NK-92 treated with Interleukin-12 subunit alpha and Interleukin-12 subunit beta, amount 100 ng/mL, for 24 hours (cell line): ENCODE results near the gene BTBD9.

Source experiments
- DNase-seq: peaks from one replicate; lab custom pipeline; 2025; lab: John Stamatoyannopoulos, UW

The BTBD9 gene

GRCh38 chr6:38341496-38341895 lies 298.2 kb downstream of the BTBD9 start:
- no peak for DNase-seq

- no peak for DNase-seq
Observed at GRCh38 chr6:38339914-38340313, 299.8 kb downstream of the BTBD9 start.

GRCh38 chr6:38337819-38338465 lies 301.8 kb downstream of the BTBD9 start:
- DNase-seq: no peak

- no peak for DNase-seq
Observed at GRCh38 chr6:38336922-38337321, 302.8 kb downstream of the BTBD9 start.

GRCh38 chr6:38326837-38327236 lies 312.9 kb downstream of the BTBD9 start:
- no peak for DNase-seq

- no peak for DNase-seq
Observed at GRCh38 chr6:38323216-38323615, 316.5 kb downstream of the BTBD9 start.

GRCh38 chr6:38322138-38322537 lies 317.6 kb downstream of the BTBD9 start:
- no peak for DNase-seq

GRCh38 chr6:38320843-38321242 lies 318.9 kb downstream of the BTBD9 start:
- no peak for DNase-seq

- DNase-seq: no peak
Observed at GRCh38 chr6:38320358-38320757, 319.4 kb downstream of the BTBD9 start.

- DNase-seq: no peak
Observed at GRCh38 chr6:38319256-38320212, 320.2 kb downstream of the BTBD9 start.

- no peak for DNase-seq
Observed at GRCh38 chr6:38316099-38316868, 323.4 kb downstream of the BTBD9 start.

GRCh38 chr6:38311201-38311600 lies 328.5 kb downstream of the BTBD9 start:
- DNase-seq: no peak

GRCh38 chr6:38310061-38310460 lies 329.7 kb downstream of the BTBD9 start:
- no peak for DNase-seq

- DNase-seq: no peak
Observed at GRCh38 chr6:38307740-38308139, 332.0 kb downstream of the BTBD9 start.

GRCh38 chr6:38306931-38307330 lies 332.8 kb downstream of the BTBD9 start:
- DNase-seq: no peak

- no peak for DNase-seq
Observed at GRCh38 chr6:38305995-38306681, 333.6 kb downstream of the BTBD9 start.

- DNase-seq: no peak
Observed at GRCh38 chr6:38302838-38303237, 336.9 kb downstream of the BTBD9 start.

GRCh38 chr6:38302081-38302480 lies 337.6 kb downstream of the BTBD9 start:
- no peak for DNase-seq

GRCh38 chr6:38290133-38290799 lies 349.5 kb downstream of the BTBD9 start:
- DNase-seq: no peak

GRCh38 chr6:38287487-38287886 lies 352.2 kb downstream of the BTBD9 start:
- no peak for DNase-seq

GRCh38 chr6:38284802-38285394 lies 354.8 kb downstream of the BTBD9 start:
- no peak for DNase-seq
